ENCODE data around the gene PPP6R2.

PPP6R2 gene

DNA sequence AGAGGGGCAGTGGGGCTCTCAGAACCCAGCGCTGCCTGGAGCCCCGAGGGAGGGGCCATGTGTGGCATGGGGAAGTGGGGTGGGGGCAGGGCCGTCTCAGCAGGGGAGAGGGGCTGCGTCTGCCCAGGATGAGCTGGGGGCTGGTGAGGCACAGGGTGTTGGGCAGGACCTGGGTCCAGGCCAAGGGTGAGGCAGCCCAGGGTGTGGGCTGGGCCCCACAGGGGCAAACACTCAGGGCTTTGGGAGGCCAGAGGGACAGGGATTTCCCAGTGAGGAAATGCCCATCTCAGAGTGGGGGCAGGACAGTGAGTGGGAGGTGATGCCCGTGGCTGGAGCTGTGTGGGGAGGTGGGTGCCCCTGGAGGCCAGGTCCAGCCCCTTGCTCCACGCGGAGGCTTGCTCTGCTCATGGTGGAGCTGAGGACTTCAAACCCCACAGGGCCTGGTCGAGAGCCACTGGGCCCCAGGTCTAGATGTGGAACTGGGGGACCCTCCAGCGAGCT lies 41.0 kb upstream of the PPP6R2 start:
- H3K36me3 ChIP-seq: peaks cover 65% of the 10 kb centered on the region
- H3K27ac ChIP-seq: no peak overlapping the region
- no peaks in the 10 kb centered on the region for H3K27me3 ChIP-seq (ENCODE audit: insufficient read depth, low read depth, severe bottlenecking)
- no peak for DNase-seq
- TF ChIP-seq, protein P1, sequence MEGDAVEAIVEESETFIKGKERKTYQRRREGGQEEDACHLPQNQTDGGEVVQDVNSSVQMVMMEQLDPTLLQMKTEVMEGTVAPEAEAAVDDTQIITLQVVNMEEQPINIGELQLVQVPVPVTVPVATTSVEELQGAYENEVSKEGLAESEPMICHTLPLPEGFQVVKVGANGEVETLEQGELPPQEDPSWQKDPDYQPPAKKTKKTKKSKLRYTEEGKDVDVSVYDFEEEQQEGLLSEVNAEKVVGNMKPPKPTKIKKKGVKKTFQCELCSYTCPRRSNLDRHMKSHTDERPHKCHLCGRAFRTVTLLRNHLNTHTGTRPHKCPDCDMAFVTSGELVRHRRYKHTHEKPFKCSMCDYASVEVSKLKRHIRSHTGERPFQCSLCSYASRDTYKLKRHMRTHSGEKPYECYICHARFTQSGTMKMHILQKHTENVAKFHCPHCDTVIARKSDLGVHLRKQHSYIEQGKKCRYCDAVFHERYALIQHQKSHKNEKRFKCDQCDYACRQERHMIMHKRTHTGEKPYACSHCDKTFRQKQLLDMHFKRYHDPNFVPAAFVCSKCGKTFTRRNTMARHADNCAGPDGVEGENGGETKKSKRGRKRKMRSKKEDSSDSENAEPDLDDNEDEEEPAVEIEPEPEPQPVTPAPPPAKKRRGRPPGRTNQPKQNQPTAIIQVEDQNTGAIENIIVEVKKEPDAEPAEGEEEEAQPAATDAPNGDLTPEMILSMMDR (IDR thresholded peaks at IDR 0.05; ENCODE audit: low read depth, low read length): no peak
- no peaks in the 10 kb centered on the region for H3K9me3 ChIP-seq (ENCODE audit: severe bottlenecking)
- H3K4me3 ChIP-seq (ENCODE audit: low read depth, low read length): no peak overlapping the region

DNA sequence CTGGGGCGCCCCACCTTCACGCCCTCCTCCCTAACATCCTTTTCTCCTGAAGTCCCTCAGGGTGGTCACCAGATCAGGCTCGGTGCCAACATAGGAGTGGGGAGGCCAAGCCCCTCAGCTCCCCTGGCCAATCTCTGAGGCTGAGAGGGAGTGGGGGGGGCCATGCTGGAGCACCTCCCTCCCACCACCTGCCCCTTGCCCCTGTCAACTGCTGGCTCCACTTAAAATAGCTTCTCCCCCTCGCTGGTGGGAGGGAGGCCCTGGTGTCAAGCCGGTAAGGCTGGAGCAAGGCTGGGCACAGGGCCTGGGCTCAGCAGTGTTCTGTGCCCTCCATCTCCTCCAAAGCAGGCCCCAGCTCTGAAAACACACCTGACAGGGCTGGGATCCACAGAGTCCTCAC lies 40.6 kb upstream of the PPP6R2 start:
- DNase-seq: no peak
- Histone ChIP-seq H3K27me3 (ENCODE audit: insufficient read depth, low read depth, severe bottlenecking) (no peaks in the 10 kb centered on the region), H3K36me3 (peaks cover 63% of the 10 kb centered on the region), H3K27ac (no peak overlapping the region; the same call in 1 of the 2 replicates), H3K9me3 (ENCODE audit: severe bottlenecking) (no peaks in the 10 kb centered on the region), H3K4me3 (ENCODE audit: low read depth, low read length) (no peak overlapping the region)
- TF ChIP-seq, protein P1 (IDR thresholded peaks at IDR 0.05; ENCODE audit: low read depth, low read length): no peak

DNA sequence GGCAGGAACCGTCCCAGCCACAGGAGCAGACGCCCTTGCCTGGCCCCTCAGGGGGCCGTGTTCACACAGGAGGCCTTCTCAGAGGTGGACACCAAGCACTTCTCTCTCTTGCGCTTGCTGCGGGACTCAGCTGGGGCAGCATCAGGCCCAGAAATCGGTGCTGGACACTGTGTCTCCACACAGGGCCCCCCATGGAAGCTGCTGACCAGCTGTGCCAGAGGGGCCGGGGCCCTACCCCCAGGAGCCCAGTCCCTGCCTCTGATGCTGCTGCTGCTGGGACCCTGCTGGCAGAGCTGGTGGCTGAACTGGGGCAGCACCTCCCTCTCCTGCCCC lies 39.6 kb upstream of the PPP6R2 start:
- peaks cover 62% of the 10 kb centered on the region for H3K36me3 ChIP-seq
- no peak for DNase-seq
- H3K4me3 ChIP-seq (ENCODE audit: low read depth, low read length): no peak overlapping the region
- no peaks in the 10 kb centered on the region for H3K9me3 ChIP-seq (ENCODE audit: severe bottlenecking)
- TF ChIP-seq, protein P1 (IDR thresholded peaks at IDR 0.05; ENCODE audit: low read depth, low read length): no peak
- H3K27ac ChIP-seq: peak overlapping the region; percentile 54
- H3K27me3 ChIP-seq (ENCODE audit: insufficient read depth, low read depth, severe bottlenecking): no peaks in the 10 kb centered on the region

DNA sequence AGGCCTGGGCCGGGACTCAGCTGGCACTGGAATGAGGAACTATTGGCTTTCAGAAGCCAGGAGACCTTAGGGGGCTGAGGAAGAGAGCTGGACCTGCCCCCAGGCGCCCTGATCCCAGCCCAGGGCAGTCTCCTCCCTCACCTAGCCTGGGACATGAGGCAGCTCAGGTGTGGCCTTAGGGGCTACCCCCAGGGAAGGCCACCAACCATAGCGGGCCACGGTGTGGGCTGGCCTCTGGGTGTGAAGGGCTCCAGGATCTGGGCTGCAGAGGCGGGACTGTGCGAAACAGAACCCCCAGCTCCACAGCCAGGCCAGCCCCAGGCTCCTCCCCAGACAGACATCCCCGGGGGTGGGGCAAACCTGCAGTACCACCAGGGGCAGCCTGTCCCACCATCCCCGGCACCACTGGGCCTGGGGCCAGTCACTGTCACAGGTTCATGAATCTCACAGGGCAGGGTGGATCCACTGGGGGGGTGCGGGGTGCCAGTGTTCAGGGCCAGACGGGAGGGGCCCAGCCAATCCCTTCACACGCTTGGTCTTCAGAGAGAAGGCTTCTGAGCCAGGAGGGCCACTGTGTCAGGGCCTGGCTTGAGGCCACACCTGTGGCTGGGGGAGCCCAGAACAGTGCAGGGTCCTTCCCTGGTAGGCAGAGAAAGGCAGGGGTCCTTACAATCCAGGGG lies 39.1 kb upstream of the PPP6R2 start:
- Histone ChIP-seq H3K36me3 (peaks cover 59% of the 10 kb centered on the region), H3K27me3 (ENCODE audit: insufficient read depth, low read depth, severe bottlenecking) (no peaks in the 10 kb centered on the region), H3K9me3 (ENCODE audit: severe bottlenecking) (no peaks in the 10 kb centered on the region), H3K27ac (peak overlapping the region; percentile 94), H3K4me3 (ENCODE audit: low read depth, low read length) (no peak overlapping the region)
- TF ChIP-seq, protein P1 (IDR thresholded peaks at IDR 0.05; ENCODE audit: low read depth, low read length): 0 out of 2 replicates have a peak, but pooled peaks have one; percentile 2
- DNase-seq: peak; percentile 33

DNA sequence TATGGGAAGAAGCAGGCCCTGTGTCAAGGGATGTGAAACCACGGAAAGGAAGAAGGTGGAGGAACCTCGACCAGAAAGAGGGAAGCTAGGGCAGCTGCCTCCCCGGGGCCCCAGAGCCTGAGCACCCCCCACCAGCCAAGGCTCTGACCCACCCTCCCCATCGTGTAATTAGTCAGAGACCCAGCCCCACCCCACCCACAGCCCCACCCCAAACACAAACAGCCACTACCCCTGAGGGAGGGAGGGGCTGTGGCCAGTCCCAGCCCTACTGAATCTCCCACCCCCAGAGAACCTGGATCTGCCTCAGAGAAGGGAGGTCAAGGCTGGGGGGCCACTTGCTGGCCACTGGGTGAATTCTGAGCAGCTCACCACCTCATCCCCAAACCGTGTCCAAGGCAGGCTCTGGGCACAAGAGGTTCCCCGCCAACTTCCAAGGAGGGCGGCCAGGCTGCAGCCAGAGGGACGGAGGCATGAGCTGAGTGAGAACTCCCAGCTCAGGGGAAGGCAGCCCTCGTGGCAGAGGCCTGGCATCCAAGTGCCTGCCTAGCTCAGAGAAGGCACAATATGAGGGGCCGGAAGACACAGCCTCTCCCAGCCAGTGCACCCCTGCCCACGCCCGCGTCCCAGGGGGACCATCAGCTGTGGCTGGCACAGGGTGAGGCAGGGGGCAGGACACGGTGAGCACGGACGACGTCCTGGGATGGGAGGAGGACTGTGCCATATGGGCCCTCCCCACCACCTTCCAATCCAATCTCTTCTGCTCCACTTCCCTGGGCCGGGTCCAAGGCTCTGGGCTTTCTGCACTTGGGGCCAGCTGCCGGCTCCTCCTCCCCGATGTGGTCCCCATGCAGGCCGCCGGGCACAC lies 38.4 kb upstream of the PPP6R2 start:
- TF ChIP-seq, protein P1 (IDR thresholded peaks at IDR 0.05; ENCODE audit: low read depth, low read length): no peak
- H3K27me3 ChIP-seq (ENCODE audit: insufficient read depth, low read depth, severe bottlenecking): no peaks in the 10 kb centered on the region

More for the DNA sequence above, 38.4 kb upstream of the PPP6R2 start:
- Histone ChIP-seq H3K27ac (peak overlapping the region; percentile 94), H3K9me3 (ENCODE audit: severe bottlenecking) (no peaks in the 10 kb centered on the region), H3K36me3 (peaks cover 59% of the 10 kb centered on the region), H3K4me3 (ENCODE audit: low read depth, low read length) (no peak overlapping the region; the same call in 1 of the 2 replicates)
- no peak for DNase-seq

Measured in WERI-Rb-1 (cell line).